ENCODE measurements around the gene KIF13A.
"Not testable (repeated sequence)": the region's sequence is repeated elsewhere in the genome, so short reads cannot be mapped to it uniquely, and the experiment has no call there.

KIF13A gene

GRCh38 chr6:17856306-17856705 is 131.1 kb downstream of the KIF13A start:
- Histone ChIP-seq H3K4me3 (ENCODE audit: low read depth, low read length) (no peak overlapping the region), H3K9ac (ENCODE audit: low read depth, low read length) (no peak overlapping the region), H3K4me1 (ENCODE audit: control insufficient read depth, insufficient read depth, low read length) (peaks cover 6% of the 10 kb centered on the region; the same call in 1 of the 2 replicates), H3K9me3 (ENCODE audit: control insufficient read depth, insufficient read depth, low read length) (no peaks in the 10 kb centered on the region), H3K36me3 (ENCODE audit: control insufficient read depth, insufficient read depth, low read length) (peaks cover 20% of the 10 kb centered on the region; the same call in 1 of the 2 replicates), H3K27me3 (ENCODE audit: control insufficient read depth, insufficient read depth, low read length) (no peaks in the 10 kb centered on the region), H3K27ac (ENCODE audit: low read depth, low read length) (no peak overlapping the region)

- Histone ChIP-seq H3K9ac (ENCODE audit: low read depth, low read length) (no peak overlapping the region), H3K36me3 (ENCODE audit: control insufficient read depth, insufficient read depth, low read length) (peaks cover 29% of the 10 kb centered on the region), H3K4me3 (ENCODE audit: low read depth, low read length) (no peak overlapping the region)
Observed at GRCh38 chr6:17855381-17855780, 132.1 kb downstream of the KIF13A start.

GRCh38 chr6:17853533-17853932 is 133.9 kb downstream of the KIF13A start:
- Histone ChIP-seq H3K9me3 (ENCODE audit: control insufficient read depth, insufficient read depth, low read length) (no peaks in the 10 kb centered on the region), H3K27ac (ENCODE audit: low read depth, low read length) (no peak overlapping the region), H3K27me3 (ENCODE audit: control insufficient read depth, insufficient read depth, low read length) (no peaks in the 10 kb centered on the region)

More at GRCh38 chr6:17855381-17855780, 132.1 kb downstream of the KIF13A start:
- Histone ChIP-seq H3K9me3 (ENCODE audit: control insufficient read depth, insufficient read depth, low read length) (no peaks in the 10 kb centered on the region), H3K27ac (ENCODE audit: low read depth, low read length) (no peak overlapping the region), H3K4me1 (ENCODE audit: control insufficient read depth, insufficient read depth, low read length) (no peaks in the 10 kb centered on the region), H3K27me3 (ENCODE audit: control insufficient read depth, insufficient read depth, low read length) (no peaks in the 10 kb centered on the region)

GRCh38 chr6:17851720-17852161 is 135.7 kb downstream of the KIF13A start:
- H3K27ac ChIP-seq (ENCODE audit: low read depth, low read length): peak overlapping the region; percentile 9
- no peaks in the 10 kb centered on the region for H3K4me1 ChIP-seq (ENCODE audit: control insufficient read depth, insufficient read depth, low read length)
- H3K36me3 ChIP-seq (ENCODE audit: control insufficient read depth, insufficient read depth, low read length): peaks cover 60% of the 10 kb centered on the region
- no peak overlapping the region for H3K9ac ChIP-seq (ENCODE audit: low read depth, low read length)
- H3K27me3 ChIP-seq (ENCODE audit: control insufficient read depth, insufficient read depth, low read length): no peaks in the 10 kb centered on the region
- no peaks in the 10 kb centered on the region for H3K9me3 ChIP-seq (ENCODE audit: control insufficient read depth, insufficient read depth, low read length)
- H3K4me3 ChIP-seq (ENCODE audit: low read depth, low read length): no peak overlapping the region

More at GRCh38 chr6:17853533-17853932, 133.9 kb downstream of the KIF13A start:
- Histone ChIP-seq H3K36me3 (ENCODE audit: control insufficient read depth, insufficient read depth, low read length) (peaks cover 47% of the 10 kb centered on the region), H3K4me3 (ENCODE audit: low read depth, low read length) (no peak overlapping the region), H3K4me1 (ENCODE audit: control insufficient read depth, insufficient read depth, low read length) (no peaks in the 10 kb centered on the region), H3K9ac (ENCODE audit: low read depth, low read length) (no peak overlapping the region)

GRCh38 chr6:17851001-17851719 is 136.3 kb downstream of the KIF13A start:
- no peaks in the 10 kb centered on the region for H3K27me3 ChIP-seq (ENCODE audit: control insufficient read depth, insufficient read depth, low read length)
- no peaks in the 10 kb centered on the region for H3K4me1 ChIP-seq (ENCODE audit: control insufficient read depth, insufficient read depth, low read length)
- H3K9me3 ChIP-seq (ENCODE audit: control insufficient read depth, insufficient read depth, low read length): no peaks in the 10 kb centered on the region
- H3K4me3 ChIP-seq (ENCODE audit: low read depth, low read length): no peak overlapping the region
- peaks cover 62% of the 10 kb centered on the region for H3K36me3 ChIP-seq (ENCODE audit: control insufficient read depth, insufficient read depth, low read length)
- no peak overlapping the region for H3K9ac ChIP-seq (ENCODE audit: low read depth, low read length)
- peak overlapping the region; percentile 9 for H3K27ac ChIP-seq (ENCODE audit: low read depth, low read length)

GRCh38 chr6:17850281-17850680 is 137.2 kb downstream of the KIF13A start:
- no peak overlapping the region for H3K4me3 ChIP-seq (ENCODE audit: low read depth, low read length)
- no peaks in the 10 kb centered on the region for H3K27me3 ChIP-seq (ENCODE audit: control insufficient read depth, insufficient read depth, low read length)
- H3K27ac ChIP-seq (ENCODE audit: low read depth, low read length): no peak overlapping the region
- no peak overlapping the region for H3K9ac ChIP-seq (ENCODE audit: low read depth, low read length)
- H3K36me3 ChIP-seq (ENCODE audit: control insufficient read depth, insufficient read depth, low read length): peaks cover 61% of the 10 kb centered on the region
- H3K4me1 ChIP-seq (ENCODE audit: control insufficient read depth, insufficient read depth, low read length): no peaks in the 10 kb centered on the region
- no peaks in the 10 kb centered on the region for H3K9me3 ChIP-seq (ENCODE audit: control insufficient read depth, insufficient read depth, low read length)

GRCh38 chr6:17847203-17847760 is 140.2 kb downstream of the KIF13A start:
- H3K9ac ChIP-seq (ENCODE audit: low read depth, low read length): no peak overlapping the region
- H3K4me3 ChIP-seq (ENCODE audit: low read depth, low read length): no peak overlapping the region
- H3K9me3 ChIP-seq (ENCODE audit: control insufficient read depth, insufficient read depth, low read length): no peaks in the 10 kb centered on the region
- H3K4me1 ChIP-seq (ENCODE audit: control insufficient read depth, insufficient read depth, low read length): no peaks in the 10 kb centered on the region
- H3K27me3 ChIP-seq (ENCODE audit: control insufficient read depth, insufficient read depth, low read length): no peaks in the 10 kb centered on the region
- H3K36me3 ChIP-seq (ENCODE audit: control insufficient read depth, insufficient read depth, low read length): peaks cover 65% of the 10 kb centered on the region
- no peak overlapping the region for H3K27ac ChIP-seq (ENCODE audit: low read depth, low read length)

GRCh38 chr6:17846762-17847161 is 140.7 kb downstream of the KIF13A start:
- H3K4me1 ChIP-seq (ENCODE audit: control insufficient read depth, insufficient read depth, low read length): no peaks in the 10 kb centered on the region
- H3K9ac ChIP-seq (ENCODE audit: low read depth, low read length): no peak overlapping the region
- peaks cover 64% of the 10 kb centered on the region for H3K36me3 ChIP-seq (ENCODE audit: control insufficient read depth, insufficient read depth, low read length)
- H3K27me3 ChIP-seq (ENCODE audit: control insufficient read depth, insufficient read depth, low read length): no peaks in the 10 kb centered on the region
- no peaks in the 10 kb centered on the region for H3K9me3 ChIP-seq (ENCODE audit: control insufficient read depth, insufficient read depth, low read length)
- no peak overlapping the region for H3K27ac ChIP-seq (ENCODE audit: low read depth, low read length)
- H3K4me3 ChIP-seq (ENCODE audit: low read depth, low read length): no peak overlapping the region

- H3K27me3 ChIP-seq (ENCODE audit: control insufficient read depth, insufficient read depth, low read length): no peaks in the 10 kb centered on the region
- H3K27ac ChIP-seq (ENCODE audit: low read depth, low read length): no peak overlapping the region
- no peaks in the 10 kb centered on the region for H3K4me1 ChIP-seq (ENCODE audit: control insufficient read depth, insufficient read depth, low read length)
- no peak overlapping the region for H3K4me3 ChIP-seq (ENCODE audit: low read depth, low read length)
- H3K9ac ChIP-seq (ENCODE audit: low read depth, low read length): no peak overlapping the region
- H3K9me3 ChIP-seq (ENCODE audit: control insufficient read depth, insufficient read depth, low read length): no peaks in the 10 kb centered on the region
- H3K36me3 ChIP-seq (ENCODE audit: control insufficient read depth, insufficient read depth, low read length): peaks cover 52% of the 10 kb centered on the region
Observed at GRCh38 chr6:17845598-17845997, 141.8 kb downstream of the KIF13A start.

- not testable (repeated sequence) for H3K27me3 ChIP-seq (ENCODE audit: control insufficient read depth, insufficient read depth, low read length); H3K4me1 ChIP-seq (ENCODE audit: control insufficient read depth, insufficient read depth, low read length); H3K4me3 ChIP-seq (ENCODE audit: low read depth, low read length); H3K9me3 ChIP-seq (ENCODE audit: control insufficient read depth, insufficient read depth, low read length); H3K9ac ChIP-seq (ENCODE audit: low read depth, low read length); H3K27ac ChIP-seq (ENCODE audit: low read depth, low read length)
- H3K36me3 ChIP-seq (ENCODE audit: control insufficient read depth, insufficient read depth, low read length): peaks cover 46% of the 10 kb centered on the region
Observed at GRCh38 chr6:17844967-17845366, 142.5 kb downstream of the KIF13A start.

All from HUES48 (cell line).